Measurements from ENCODE around the gene TIAM2.

GRCh38 chr6:155121294-155121693, 126.2 kb downstream of the TIAM2 start:
- TF ChIP-seq, protein P1, sequence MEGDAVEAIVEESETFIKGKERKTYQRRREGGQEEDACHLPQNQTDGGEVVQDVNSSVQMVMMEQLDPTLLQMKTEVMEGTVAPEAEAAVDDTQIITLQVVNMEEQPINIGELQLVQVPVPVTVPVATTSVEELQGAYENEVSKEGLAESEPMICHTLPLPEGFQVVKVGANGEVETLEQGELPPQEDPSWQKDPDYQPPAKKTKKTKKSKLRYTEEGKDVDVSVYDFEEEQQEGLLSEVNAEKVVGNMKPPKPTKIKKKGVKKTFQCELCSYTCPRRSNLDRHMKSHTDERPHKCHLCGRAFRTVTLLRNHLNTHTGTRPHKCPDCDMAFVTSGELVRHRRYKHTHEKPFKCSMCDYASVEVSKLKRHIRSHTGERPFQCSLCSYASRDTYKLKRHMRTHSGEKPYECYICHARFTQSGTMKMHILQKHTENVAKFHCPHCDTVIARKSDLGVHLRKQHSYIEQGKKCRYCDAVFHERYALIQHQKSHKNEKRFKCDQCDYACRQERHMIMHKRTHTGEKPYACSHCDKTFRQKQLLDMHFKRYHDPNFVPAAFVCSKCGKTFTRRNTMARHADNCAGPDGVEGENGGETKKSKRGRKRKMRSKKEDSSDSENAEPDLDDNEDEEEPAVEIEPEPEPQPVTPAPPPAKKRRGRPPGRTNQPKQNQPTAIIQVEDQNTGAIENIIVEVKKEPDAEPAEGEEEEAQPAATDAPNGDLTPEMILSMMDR (IDR thresholded peaks at IDR 0.05; ENCODE audit: poor library complexity), result no peak
- TF ChIP-seq EZH2 (IDR thresholded peaks at IDR 0.05; ENCODE audit: borderline replicate concordance), result no peak
- no peak for TF ChIP-seq EZH2phosphoT487 (IDR thresholded peaks at IDR 0.05; ENCODE audit: low read depth, severe bottlenecking, unreplicated experiment)

Measured in hepatocyte (in vitro differentiated cells).